Activated naive CD8-positive, alpha-beta T cell treated with anti-CD3 and anti-CD28 coated beads, Interleukin-2, amount 10 ng/mL, durations not matched to agents 7 days and 5 days (primary cell): ENCODE data around the gene STAMBPL1. TPM values are rescaled to one million over a fixed set of nuclear protein-coding genes. Genes with fewer than 3 reads are reported as not detected.
A peak's percentile ranks its signal among the peaks of the same experiment; 100 is the strongest.

Source experiments
- ATAC-seq: fragments of 150-1000 bp; cut with Tn5 transposase; one replicate; pipeline ENCODE4 v1.10.0; 2021; ENCODE audit warnings: low read depth, moderate library complexity
- POLR2A ChIA-PET: fragments of 350-600 bp; sonication (Branson Sonifier 250); formaldehyde crosslinking; loops from one replicate; lab custom pipeline; 2021; ENCODE audit warnings: antibody characterized with exemption; lab: Charles Lee
- DNase-seq: peaks from one replicate; pipeline ENCODE4 v3.0.0; 2021
- H3K27ac Mint-ChIP-seq: one replicate; pipeline ENCODE4 v1.8.0; 2022; ENCODE audit warnings: mild to moderate bottlenecking, mixed read lengths
- H3K27me3 Mint-ChIP-seq: one replicate; pipeline ENCODE4 v1.8.0; 2022; ENCODE audit warnings: mild to moderate bottlenecking, moderate library complexity, mixed read lengths
- H3K36me3 Mint-ChIP-seq: one replicate; pipeline ENCODE4 v1.8.0; 2021; ENCODE audit warnings: mild to moderate bottlenecking, mixed read lengths
- H3K4me1 Mint-ChIP-seq: one replicate; pipeline ENCODE4 v1.8.0; 2021; ENCODE audit warnings: mixed read lengths
- H3K4me3 Mint-ChIP-seq: one replicate; pipeline ENCODE4 v1.8.0; 2022; ENCODE audit warnings: mild to moderate bottlenecking, moderate library complexity, mixed read lengths
- H3K9me3 Mint-ChIP-seq: one replicate; pipeline ENCODE4 v1.8.0; 2021; ENCODE audit warnings: mixed read lengths
- total RNA-seq, 2 experiments: library from RNA; stranded (reverse); gene quantifications; one replicate each; pipeline ENCODE4 v1.2.3, GENCODE V29; 2021

The STAMBPL1 gene
- total RNA-seq, 2 experiments from 2014 or later, result 48.3 to 54.0 TPM

DNA sequence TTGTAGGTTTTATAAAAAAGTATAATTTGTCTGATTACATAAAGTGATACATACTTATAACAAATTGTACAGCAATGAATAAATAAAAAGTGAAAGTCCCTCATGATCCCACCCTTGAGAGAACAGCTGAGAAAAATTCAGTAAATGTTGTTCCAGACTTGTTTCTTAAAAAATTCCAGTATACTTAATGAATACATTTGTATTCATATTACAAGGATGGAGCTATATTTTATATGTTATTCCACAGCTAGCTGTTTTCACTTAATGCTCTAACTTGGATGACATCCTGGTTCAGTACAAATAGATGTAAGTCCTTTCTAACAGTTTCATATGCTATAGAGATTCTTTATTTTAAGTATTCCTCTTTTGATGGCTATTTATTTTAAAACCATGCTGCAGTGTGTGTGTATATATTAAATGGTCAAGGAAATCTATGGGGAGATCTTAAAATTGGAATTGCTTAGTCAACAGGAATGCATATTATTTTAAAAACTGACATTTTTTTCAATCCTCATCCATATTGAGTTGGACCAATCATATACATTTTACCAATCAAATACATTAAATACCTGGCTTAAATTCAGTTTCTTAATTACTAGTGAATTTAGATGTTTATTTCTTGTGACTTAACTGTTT is 8.9 kb downstream of the STAMBPL1 start:
- Mint-ChIP-seq H3K4me3 (no peak overlapping the region), H3K27me3 (no peaks in the 10 kb centered on the region), H3K36me3 (peaks cover 45% of the 10 kb centered on the region), H3K9me3 (no peaks in the 10 kb centered on the region), H3K4me1 (peaks cover 54% of the 10 kb centered on the region), H3K27ac (no peak overlapping the region)
- DNase-seq (no peak), ATAC-seq (no peak)
- POLR2A ChIA-PET, result no interaction called here

- no peaks in the 10 kb centered on the region for H3K9me3 Mint-ChIP-seq
- POLR2A ChIA-PET, result interaction anchor here (1.1 kb wide), 1 partner anchor 10 kb away, joined by 3 read pairs; no protein-coding TSS in a partner anchor
- no peak for DNase-seq
- H3K27ac Mint-ChIP-seq, result no peak overlapping the region
- ATAC-seq, result no peak
- no peak overlapping the region for H3K4me3 Mint-ChIP-seq
- H3K27me3 Mint-ChIP-seq, result no peaks in the 10 kb centered on the region
- H3K4me1 Mint-ChIP-seq, result peaks cover 52% of the 10 kb centered on the region
- peaks cover 45% of the 10 kb centered on the region for H3K36me3 Mint-ChIP-seq
Measured at GRCh38 chr10:88889559-88890337, 9.7 kb downstream of the STAMBPL1 start.

DNA sequence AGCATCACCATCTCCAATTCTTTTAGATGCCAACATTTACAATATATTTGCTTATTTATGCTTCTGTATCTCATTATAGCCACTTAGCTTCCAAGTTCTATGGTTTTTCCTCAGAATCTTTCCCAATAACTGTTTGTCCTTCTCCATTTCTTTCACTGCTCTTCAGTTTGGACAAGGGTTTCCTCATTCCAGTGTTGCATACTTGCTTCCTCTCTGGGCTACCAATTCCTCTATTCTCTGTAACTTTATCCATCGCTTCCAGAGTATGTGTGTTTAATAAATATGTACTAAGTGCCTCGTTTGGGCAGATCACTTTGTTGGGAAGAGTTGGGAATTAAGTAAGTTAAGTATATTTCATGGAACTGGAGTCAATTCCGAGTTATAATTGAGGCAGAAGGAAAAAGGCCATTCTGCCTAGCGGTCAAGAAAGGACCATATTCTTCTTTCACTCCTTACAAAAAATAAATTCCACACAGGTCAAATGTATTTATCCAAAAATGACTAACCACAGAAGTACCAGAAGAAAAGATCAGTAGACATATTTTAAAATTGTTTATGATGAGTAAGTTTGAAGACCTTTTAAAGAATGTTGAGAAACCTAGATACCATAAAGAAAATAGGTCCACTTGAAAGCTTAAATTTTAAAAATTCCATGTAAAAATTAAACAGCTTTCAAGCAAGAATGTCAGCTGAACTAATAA is 10.8 kb downstream of the STAMBPL1 start:
- Mint-ChIP-seq H3K4me1 (peaks cover 52% of the 10 kb centered on the region), H3K27me3 (no peaks in the 10 kb centered on the region), H3K27ac (no peak overlapping the region), H3K36me3 (peaks cover 45% of the 10 kb centered on the region), H3K9me3 (no peaks in the 10 kb centered on the region), H3K4me3 (no peak overlapping the region)
- ATAC-seq, result no peak
- no peak for DNase-seq
- POLR2A ChIA-PET, result no interaction called here

- ATAC-seq (no peak), DNase-seq (no peak)
- H3K9me3 Mint-ChIP-seq, result no peaks in the 10 kb centered on the region
- H3K4me1 Mint-ChIP-seq, result peaks cover 56% of the 10 kb centered on the region
- H3K36me3 Mint-ChIP-seq, result peaks cover 51% of the 10 kb centered on the region
- peak overlapping the region; percentile 17 for H3K27ac Mint-ChIP-seq
- H3K4me3 Mint-ChIP-seq, result no peak overlapping the region
- POLR2A ChIA-PET, result no interaction called here
- H3K27me3 Mint-ChIP-seq, result no peaks in the 10 kb centered on the region
Measured at GRCh38 chr10:88892222-88892967, 12.3 kb downstream of the STAMBPL1 start.

DNA sequence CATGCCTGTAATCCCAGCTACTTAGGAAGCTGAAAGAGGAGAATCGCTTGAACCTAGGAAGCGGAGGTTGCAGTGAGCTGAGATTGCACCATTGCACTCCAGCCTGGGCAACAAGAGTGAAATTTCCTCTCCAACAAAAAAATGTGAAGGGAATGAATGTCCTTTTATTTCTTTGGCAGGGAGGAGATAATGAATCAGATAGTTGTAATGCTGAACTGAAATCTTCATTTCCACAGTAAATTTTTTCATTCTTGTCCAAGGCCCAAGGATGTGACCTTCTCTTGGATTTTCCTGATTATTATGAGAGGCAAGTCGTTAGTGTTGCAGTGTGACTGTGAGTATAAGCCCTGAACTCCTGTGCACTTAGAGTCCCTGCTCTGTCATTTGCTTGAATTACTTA is 13.6 kb downstream of the STAMBPL1 start:
- H3K4me3 Mint-ChIP-seq, result no peak overlapping the region
- peaks cover 49% of the 10 kb centered on the region for H3K36me3 Mint-ChIP-seq
- POLR2A ChIA-PET, result no interaction called here
- no peaks in the 10 kb centered on the region for H3K9me3 Mint-ChIP-seq
- no peak overlapping the region for H3K27ac Mint-ChIP-seq
- no peaks in the 10 kb centered on the region for H3K27me3 Mint-ChIP-seq
- H3K4me1 Mint-ChIP-seq, result peaks cover 51% of the 10 kb centered on the region
- ATAC-seq, result no peak
- no peak for DNase-seq

DNA sequence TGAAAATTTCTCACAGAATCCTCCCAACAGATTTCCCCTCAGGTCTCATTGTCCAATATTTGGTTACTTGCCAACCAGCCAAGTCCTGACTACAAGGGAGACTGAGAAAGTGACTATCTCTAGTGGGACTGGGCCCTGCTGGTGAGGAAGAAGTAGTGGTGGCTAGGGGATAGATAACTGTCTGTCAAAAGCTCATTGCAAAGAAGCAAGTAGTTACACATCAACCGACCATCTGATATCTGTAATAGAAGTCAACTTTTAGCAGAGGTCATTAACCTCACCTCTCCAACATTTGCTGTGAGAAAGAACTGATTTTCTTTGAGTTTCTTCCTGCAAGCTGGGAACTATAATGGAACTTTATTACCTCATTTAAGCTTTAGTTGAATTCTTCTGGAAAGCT is 15.2 kb downstream of the STAMBPL1 start:
- no peaks in the 10 kb centered on the region for H3K9me3 Mint-ChIP-seq
- H3K27me3 Mint-ChIP-seq, result no peaks in the 10 kb centered on the region
- POLR2A ChIA-PET, result interaction anchor here (1.6 kb wide), 1 partner anchor 15 kb away, joined by 5 read pairs; the partner anchor contains the start of gene STAMBPL1
- H3K36me3 Mint-ChIP-seq, result peaks cover 48% of the 10 kb centered on the region
- no peak overlapping the region for H3K27ac Mint-ChIP-seq
- peaks cover 48% of the 10 kb centered on the region for H3K4me1 Mint-ChIP-seq
- ATAC-seq, result no peak
- no peak for DNase-seq
- H3K4me3 Mint-ChIP-seq, result no peak overlapping the region

DNA sequence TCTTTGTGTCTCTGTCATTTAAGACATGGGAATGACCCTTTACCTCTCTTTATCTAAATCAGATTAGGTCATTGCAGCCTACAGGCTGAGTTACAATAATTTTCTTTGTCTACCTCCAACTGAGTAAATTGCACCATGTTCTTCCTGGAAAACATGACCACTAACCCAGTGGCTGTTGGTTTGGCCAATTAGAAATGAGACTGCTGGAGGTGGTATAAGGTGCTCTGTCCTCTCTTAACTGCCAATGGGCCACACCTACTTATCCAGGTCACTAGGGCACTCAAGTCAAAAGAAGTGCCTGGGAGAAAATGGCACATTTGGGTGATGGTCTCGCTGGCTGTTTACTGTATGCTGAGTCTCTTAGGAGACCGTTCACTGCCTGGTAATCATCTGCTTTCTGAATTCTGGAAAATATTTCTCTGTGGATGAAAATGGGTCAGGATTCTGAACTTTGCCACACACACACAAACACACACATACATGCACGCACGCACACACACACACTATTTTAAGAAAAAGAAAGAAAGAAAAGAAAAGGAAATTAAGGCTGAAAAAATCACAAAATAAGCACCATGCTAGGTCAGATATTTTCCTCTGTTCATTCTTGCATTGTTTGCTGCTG is 16.4 kb downstream of the STAMBPL1 start:
- no peaks in the 10 kb centered on the region for H3K27me3 Mint-ChIP-seq
- peaks cover 48% of the 10 kb centered on the region for H3K36me3 Mint-ChIP-seq
- POLR2A ChIA-PET, result interaction anchor here (1.5 kb wide), 1 partner anchor 16 kb away, joined by 4 read pairs; the partner anchor contains the start of gene STAMBPL1
- H3K4me3 Mint-ChIP-seq, result peak overlapping the region; percentile 37
- DNase-seq, result no peak
- H3K4me1 Mint-ChIP-seq, result peaks cover 53% of the 10 kb centered on the region
- ATAC-seq, result peak; percentile 31
- no peak overlapping the region for H3K27ac Mint-ChIP-seq
- H3K9me3 Mint-ChIP-seq, result no peaks in the 10 kb centered on the region

GRCh38 chr10:88896994-88897853 is 17.2 kb downstream of the STAMBPL1 start:
- ATAC-seq (peak; percentile 49), DNase-seq (no peak)
- POLR2A ChIA-PET, result interaction anchor here (1.5 kb wide), 1 partner anchor 17 kb away, joined by 4 read pairs; the partner anchor contains the start of gene STAMBPL1
- H3K27ac Mint-ChIP-seq, result peak overlapping the region; percentile 55
- H3K4me3 Mint-ChIP-seq, result peak overlapping the region; percentile 39
- H3K36me3 Mint-ChIP-seq, result peaks cover 51% of the 10 kb centered on the region
- H3K4me1 Mint-ChIP-seq, result peaks cover 56% of the 10 kb centered on the region
- no peaks in the 10 kb centered on the region for H3K27me3 Mint-ChIP-seq
- H3K9me3 Mint-ChIP-seq, result no peaks in the 10 kb centered on the region

DNA sequence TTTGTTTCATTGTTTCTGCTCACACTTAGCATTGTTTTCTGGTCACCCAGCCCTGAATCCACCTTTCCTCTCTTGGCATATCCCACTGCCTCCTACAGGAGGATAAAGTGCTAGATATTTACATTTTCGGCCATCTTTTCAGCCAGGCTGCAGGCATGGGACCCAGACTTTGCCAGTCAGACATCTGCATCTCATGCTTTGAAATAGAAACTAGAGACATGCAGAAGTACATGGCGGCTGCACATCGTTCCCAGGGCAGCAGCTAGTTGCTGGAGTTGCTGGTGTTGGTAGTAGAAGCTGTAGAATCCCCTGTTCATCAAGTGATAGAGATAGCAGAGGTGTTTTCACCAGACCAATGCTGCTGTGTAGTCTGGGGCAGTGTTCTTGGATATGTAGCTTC is 18.7 kb downstream of the STAMBPL1 start:
- no peak for ATAC-seq
- peaks cover 55% of the 10 kb centered on the region for H3K4me1 Mint-ChIP-seq
- no peak for DNase-seq
- no peaks in the 10 kb centered on the region for H3K9me3 Mint-ChIP-seq
- no peaks in the 10 kb centered on the region for H3K27me3 Mint-ChIP-seq
- H3K27ac Mint-ChIP-seq, result no peak overlapping the region
- POLR2A ChIA-PET, result no interaction called here
- no peak overlapping the region for H3K4me3 Mint-ChIP-seq
- H3K36me3 Mint-ChIP-seq, result peaks cover 57% of the 10 kb centered on the region

DNA sequence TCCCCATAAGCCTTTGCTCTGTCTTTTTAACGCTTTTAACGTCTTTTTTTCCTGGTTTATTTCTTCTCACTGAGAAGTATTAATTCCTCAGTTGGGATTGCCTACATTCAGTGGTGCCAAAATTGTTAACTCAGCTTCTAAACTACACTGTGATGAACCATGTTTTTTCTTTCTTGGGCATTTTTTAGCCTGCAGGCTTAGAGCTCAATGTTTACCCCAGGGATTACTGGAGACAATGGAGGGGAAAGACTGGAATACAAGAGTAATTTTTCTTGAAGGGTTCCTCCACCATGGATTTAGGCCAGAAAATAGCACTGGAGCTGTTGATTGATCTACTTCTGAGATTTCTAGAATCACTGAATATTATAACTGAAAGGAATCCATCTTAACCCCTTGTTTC is 19.8 kb downstream of the STAMBPL1 start:
- H3K27ac Mint-ChIP-seq, result no peak overlapping the region
- POLR2A ChIA-PET, result interaction anchor here (0.6 to 2.9 kb wide), 3 partner anchors 18 to 396 kb away, joined by 3 to 18 read pairs (median 3); partner anchors contain the start of gene STAMBPL1
- peaks cover 58% of the 10 kb centered on the region for H3K36me3 Mint-ChIP-seq
- DNase-seq, result no peak
- no peaks in the 10 kb centered on the region for H3K27me3 Mint-ChIP-seq
- H3K9me3 Mint-ChIP-seq, result no peaks in the 10 kb centered on the region
- H3K4me1 Mint-ChIP-seq, result peaks cover 51% of the 10 kb centered on the region
- no peak for ATAC-seq
- H3K4me3 Mint-ChIP-seq, result no peak overlapping the region

- Mint-ChIP-seq H3K36me3 (peaks cover 57% of the 10 kb centered on the region), H3K27me3 (no peaks in the 10 kb centered on the region), H3K4me3 (peak overlapping the region; percentile 33), H3K9me3 (no peaks in the 10 kb centered on the region), H3K27ac (peak overlapping the region; percentile 60), H3K4me1 (peaks cover 39% of the 10 kb centered on the region)
- ATAC-seq (peak; percentile 39), DNase-seq (no peak)
- POLR2A ChIA-PET, result interaction anchor here (2.9 kb wide), 1 partner anchor 22 kb away, joined by 18 read pairs; the partner anchor contains the start of gene STAMBPL1
Measured at GRCh38 chr10:88901206-88901983, 21.4 kb downstream of the STAMBPL1 start.
